NCI-H1105 treated with DMSO at 0.1 percent for 48 hours (cell line): Measurements from ENCODE around the gene KIF21A.
"Not testable (repeated sequence)": the region's sequence is repeated elsewhere in the genome, so short reads cannot be mapped to it uniquely, and the experiment has no call there.

Source experiments
- DNase-seq: peaks from one replicate; lab custom pipeline; 2025; lab: John Stamatoyannopoulos, UW

KIF21A gene

DNA sequence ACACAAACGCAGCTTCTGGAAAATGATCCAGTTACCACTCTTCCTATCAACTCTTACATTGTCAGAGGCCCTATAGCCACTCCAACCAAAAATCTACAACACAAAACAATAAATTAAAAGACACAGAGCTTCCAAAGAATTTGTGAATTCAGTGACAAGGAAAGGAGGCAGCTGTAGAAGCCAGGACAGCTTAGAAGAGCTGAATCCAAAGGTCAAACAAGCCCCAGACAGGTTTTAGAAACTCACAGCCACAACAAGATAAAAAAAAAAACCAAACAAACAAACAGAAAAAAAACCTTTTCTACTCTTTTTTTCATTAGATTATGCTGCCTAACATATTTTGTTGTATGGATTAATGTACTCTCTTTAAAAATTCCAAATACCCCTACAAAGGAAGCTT lies 94.4 kb downstream of the KIF21A start:
- DNase-seq: no peak

DNA sequence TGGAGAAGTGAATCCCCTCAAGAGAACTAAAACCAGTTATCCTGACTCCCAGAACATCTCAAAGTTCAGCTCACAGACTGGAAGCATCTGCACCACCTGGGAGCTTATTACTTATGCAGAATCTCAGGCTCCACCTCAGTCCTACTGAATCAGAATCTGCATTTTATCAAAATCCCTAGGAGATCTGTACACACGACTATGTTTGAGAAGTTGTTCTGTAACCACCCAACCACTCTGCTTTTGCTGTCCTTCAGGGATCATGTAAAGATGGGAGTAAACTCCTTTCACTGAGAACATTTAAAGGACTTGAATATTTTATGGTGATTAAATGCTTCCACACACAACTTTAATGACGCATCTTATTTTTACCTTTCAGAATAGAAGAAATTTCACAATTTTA lies 98.0 kb downstream of the KIF21A start:
- DNase-seq: no peak

DNA sequence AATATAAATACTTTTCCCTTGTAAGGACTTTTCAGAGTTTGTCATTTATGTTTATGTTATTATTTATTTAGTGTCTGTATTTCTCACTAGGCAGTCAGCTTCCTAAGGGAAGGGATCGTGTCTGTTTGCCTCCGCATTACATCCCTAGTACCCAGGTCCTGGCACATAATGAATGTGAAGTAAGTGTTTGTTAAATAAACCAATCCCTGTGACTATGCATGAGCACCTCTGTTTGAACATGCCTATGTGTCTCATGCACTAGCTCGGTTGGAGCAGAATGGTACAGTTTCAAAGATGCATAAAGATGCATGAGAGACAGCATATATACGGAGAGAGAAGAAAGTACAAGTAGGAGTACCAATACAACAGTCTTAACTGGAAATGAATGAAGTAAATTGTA lies 99.3 kb downstream of the KIF21A start:
- DNase-seq: no peak

DNA sequence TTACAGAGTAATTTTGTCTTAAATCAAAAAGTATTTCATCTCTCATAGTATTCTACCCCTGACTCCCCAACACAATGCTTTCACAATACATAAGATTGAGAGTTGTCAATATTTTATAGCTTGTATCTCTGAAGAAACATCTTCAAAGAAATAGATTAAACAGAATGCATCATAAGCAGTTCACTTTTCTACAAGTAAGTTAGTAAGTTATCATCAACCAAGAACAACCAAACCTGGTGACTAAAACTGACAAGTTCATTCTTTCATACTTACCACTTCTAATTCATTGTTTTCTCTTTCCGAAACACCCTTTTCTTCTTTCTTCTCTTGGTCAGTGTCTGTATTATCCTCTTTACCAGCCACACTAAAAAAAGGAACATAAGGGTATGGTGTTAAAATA lies 101.2 kb downstream of the KIF21A start:
- DNase-seq: no peak

DNA sequence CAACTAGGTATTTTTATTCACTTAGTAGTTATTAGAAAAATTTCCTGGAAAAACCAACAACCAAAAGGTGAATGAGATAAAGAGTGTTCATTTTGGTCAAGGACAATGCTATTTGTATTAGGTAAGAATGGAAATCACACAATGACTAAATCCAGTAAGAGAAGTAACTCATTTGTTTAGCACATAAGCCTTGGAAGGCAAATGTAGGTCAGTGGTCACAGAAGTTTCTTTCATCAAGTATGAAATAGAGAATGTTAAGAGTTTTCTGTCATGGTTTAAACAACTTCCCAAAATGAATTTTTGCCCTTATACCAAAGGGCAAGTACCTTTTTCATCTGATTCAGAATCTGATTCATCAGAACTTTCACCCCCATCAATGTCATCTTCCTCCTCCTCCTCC lies 101.7 kb downstream of the KIF21A start:
- peak; percentile 51 for DNase-seq

DNA sequence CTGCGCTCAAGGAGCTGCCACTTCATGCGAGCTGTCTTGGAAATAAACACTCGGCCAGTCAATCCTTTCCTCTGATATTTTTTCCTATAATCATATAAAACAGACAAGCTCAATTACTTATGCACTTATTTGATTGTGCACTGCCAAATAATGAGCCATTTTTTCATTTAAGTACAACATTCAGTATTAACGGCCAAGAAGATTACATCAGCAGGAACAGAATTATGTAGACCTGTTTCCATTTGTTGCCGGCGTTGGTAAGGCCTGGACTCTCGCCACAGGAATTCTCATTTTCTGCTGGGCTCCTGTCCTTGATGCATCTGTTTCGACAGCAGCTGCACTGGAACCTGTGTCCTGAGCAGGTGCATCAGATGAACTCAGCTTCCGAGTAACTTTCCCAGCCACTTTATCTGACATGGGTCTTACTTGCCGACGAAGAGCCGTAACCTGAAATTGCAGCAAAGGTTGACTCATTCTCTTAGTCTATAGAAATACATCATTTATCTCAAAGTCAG lies 110.2 kb downstream of the KIF21A start:
- no peak for DNase-seq

DNA sequence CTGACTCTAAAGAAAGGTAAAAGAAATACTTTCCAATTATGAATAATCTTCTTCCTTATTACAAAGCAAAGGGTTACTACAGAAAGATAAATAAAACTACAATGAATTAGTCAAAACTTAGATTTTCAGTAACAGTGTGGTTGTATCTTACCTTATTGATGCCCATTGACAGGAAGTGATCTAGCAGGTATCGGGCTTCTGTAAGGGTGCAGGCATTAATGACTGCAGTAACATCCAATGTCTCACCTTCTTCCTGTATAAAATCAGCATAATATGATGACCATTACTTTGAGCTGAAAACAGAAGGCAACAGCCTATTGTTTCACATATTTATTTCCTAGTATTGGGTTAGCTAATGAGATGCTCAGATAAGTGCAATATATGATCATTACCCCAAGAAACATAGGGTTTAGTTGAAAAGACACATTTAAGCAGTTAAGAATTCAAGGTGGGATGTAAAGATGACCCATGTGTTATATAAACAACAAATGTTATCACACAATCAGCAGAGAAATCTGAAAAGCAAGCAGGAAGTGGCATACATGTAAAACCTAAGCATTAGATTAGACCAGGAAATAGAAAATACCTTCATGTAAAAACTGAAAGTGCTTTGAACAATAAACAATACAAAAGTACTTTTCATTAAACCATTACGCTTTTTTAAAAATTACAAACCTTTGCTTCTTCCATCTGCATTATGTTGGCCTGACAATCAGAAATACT lies 111.2 kb downstream of the KIF21A start:
- no peak for DNase-seq

DNA sequence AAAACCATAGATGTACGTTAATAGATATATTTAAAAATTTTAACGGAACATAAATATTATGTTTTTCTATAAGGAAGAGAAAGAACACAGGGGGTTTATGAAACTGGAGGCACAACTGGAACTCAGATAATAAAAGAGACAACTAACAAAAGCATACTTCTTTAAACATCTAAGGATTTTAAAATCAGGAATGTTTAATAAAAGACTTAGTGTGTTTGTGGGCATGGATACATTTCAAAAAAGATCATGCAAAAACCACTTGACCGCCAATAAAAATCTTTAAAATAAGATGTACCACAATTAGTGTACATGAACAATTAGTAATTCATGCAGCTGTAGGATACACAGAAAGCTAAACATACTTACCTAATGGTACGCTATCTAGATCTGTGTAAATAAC lies 113.0 kb downstream of the KIF21A start:
- DNase-seq: no peak

DNA sequence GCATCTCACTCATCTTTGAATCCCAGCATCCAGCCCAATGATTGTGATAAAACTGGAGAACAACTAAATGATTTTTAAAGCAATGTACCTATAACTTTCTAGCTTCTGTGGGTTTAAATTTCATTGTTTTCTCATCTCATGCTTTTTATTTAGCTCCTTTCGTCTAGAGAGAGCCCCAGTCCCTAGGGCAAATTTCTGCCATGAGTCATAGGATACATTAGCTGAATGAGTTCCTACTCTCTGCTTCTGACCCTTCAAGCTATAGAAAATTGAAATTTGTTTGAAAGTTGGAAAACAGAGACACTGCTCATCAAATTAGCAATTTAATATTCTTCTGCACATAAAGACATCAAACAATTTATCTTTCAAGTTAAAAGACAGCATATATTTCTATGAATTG lies 113.9 kb downstream of the KIF21A start:
- DNase-seq: no peak

DNA sequence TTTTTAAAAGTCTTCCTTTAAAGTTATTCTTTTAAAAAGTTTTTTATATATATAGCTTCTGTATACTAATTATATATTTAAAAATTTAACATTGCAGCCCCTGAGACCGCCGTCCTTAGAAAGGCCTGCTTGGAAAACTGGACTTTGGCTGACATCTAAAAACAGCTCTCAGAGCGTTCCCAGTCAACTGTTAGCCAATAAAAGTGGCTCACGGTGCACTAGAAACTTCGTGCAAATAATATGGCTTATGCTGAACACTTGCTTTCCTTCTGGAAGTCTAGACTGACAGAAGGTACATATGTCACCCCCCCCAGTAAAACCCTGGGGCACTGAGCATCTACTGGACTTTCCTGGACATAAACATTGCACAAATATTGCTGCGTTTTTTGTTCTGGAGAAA lies 115.0 kb downstream of the KIF21A start:
- no peak for DNase-seq

DNA sequence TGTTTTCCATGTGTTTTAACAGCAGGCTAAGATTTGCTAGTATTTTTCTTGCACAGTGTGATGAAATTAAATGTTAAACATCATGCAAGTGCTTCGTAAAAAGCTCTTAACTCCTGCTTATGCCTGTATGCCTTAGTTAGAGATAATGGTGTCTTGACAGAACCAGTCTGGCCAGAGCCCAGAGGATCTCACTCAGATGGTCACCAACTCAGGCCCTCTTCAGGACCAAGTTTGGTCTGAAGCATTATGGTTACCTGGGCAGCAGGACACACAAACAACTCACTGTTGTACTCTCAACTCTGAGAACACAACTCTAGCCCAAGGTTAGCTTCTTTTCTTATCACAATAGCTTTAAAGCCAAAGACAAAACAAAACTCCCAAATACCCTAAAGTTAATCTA lies 115.4 kb downstream of the KIF21A start:
- no peak for DNase-seq

DNA sequence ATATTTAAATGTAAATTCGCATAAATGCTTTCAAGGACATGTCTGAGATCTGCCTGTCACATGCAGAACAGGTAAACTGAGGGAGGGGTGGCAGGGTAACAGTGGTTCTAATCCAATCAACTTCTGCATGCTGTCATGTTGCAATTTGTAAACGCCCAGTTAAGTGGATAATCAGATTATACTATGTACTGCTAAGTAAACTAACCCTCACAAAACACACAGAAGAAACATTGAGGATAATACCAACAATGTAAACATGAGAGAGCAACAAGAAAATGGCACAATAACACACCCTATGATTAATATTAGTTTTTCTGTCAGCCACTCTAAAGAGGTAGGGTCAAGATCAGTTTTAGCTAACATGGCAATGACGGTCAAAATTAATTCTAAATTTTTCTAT lies 123.7 kb downstream of the KIF21A start:
- DNase-seq: no peak

DNA sequence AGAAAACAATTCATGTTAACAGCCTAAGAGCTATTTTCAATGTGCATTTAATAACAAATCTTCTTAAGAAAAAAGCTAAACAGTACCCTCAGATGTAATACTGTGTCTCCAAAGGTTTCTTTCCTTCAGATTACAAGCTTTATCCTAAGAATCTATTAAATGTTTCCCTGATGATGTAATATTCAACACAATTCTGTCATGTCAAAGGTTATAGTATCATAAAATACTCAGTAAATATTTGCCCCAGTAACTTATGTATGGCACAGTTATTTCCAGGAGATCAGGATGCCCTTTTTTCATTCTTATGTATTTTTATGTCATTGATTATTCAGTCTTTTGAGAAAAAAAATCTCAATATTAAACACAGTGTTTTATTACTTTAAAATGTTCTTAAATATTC lies 128.4 kb downstream of the KIF21A start:
- DNase-seq: no peak

DNA sequence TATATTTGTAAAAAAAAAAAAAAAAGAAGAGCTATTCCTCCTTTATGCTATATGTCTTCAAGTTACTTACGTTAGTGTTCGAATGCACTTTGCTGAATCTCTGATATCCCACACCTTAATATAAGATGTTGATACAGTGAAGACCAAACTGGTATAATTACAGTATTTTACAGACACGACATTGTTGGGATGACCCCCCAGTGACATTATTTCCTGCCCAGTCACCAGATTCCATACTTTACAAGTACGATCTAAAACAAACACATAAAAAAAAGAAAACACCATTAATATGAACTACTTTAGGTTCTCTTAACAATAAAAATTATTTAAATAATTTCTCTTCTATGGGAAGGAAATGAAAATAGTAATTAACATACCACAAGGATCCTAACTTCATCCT lies 133.4 kb downstream of the KIF21A start:
- DNase-seq: no peak

DNA sequence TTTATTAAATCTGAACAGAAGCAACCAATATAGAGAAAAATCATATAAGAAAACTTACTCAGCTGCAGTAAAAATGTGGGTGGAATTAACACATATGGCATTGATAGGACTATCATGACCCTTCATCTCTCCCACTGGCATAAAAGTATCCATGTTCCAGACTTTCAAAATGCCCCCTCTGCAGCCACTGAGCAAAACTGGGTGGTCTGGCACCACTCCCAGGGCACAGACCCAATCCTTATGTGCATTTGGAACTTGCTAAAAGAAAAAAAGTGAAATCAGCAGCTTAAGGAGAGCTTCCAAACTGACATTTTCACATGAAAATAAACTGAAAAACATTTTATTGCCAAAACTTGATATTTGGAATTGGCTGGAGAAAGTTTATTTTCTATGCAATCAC lies 141.5 kb downstream of the KIF21A start:
- DNase-seq: no peak

DNA sequence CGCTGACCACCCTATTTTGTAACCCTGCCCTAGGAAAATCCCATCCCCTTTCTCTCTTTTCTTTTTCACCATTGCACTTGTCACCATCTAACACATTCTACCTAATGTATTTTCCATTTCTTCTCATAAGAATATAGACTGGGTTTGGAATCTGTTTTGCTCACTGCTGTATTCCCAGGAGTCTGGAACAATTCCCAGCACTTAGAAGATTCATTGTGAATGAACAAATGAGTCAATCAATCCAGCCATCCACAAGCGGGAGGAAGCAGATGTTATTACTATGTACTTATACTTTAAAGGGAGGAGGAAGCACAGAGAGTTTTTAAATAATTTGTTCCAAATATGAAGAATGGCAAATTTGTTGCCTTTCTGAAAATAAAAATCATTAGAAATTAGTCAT lies 142.1 kb downstream of the KIF21A start:
- DNase-seq: no peak

DNA sequence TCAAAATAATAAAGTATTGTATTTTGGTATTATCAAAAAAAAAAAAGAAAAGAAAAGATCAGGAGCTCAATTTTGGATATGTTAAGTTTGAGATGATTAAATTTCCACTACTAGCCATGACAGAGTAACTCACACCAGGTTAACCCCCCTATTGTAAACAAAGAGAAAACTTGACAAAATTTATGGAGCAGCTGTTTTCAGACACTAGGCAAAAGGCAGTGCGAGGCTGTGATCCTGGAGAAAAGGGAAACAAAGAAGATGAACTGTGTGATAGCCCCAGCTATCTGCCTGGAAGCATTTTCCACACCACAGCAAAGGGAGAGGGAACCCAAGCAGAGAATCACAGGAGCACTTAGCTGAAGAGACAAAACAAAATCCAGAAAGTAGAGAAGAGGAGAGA lies 145.0 kb downstream of the KIF21A start:
- no peak for DNase-seq

DNA sequence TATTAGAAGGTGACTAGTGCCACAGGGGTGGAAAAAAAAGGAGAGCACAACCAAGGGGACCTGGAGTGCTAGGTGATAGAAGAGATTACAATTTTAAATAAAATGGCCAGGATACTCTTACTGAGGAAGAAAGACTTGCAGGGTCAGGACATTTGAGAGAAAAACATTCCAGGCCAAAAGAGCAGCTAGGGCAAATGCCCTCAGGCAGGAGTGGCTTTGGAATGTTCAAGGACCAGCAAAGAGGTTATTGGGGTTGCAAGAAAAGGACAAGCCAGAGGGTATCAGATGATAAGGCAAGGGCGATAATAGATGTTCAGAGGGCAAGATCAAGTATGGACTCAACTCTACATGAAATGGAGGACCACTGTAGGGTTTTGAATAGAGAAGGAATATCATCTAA lies 146.4 kb downstream of the KIF21A start:
- DNase-seq: no peak

DNA sequence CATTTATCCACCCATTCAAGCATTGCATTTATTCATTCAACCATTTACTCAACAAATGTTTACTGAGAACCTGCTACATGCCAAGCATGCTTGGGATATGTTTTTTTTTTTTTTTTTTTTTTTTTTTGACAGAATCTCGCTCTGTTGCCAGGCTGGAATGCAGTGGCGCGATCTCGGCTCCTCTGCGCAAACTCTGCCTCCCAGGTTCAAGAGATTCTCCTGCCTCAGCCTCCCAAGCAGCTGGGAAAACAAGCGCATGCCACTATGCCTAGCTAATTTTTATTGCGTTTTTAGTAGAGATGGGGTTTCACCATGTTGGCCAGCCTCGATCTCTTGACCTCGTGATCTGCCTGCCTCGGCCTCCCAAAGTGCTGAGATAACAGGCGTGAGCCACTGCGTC lies 147.3 kb downstream of the KIF21A start:
- not testable (repeated sequence) for DNase-seq

DNA sequence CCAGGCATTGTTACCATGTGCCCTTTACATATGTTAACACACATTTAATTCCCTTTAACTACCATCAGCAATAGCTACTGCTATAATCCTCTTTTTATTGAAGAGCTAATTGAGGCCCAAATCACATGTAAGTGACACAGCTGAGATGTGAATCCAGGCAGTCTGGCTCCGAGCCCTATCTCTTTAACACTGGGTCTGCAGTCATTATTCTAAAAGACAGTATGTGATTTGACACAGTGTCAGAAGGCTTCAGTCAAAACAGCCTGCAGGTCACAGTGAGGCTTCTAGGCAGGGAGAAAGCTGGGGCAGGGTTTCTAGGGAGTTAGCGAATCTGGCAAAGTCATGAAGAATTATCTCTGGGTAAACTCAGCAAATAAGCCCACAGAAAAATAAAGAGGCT lies 148.2 kb downstream of the KIF21A start:
- no peak for DNase-seq

DNA sequence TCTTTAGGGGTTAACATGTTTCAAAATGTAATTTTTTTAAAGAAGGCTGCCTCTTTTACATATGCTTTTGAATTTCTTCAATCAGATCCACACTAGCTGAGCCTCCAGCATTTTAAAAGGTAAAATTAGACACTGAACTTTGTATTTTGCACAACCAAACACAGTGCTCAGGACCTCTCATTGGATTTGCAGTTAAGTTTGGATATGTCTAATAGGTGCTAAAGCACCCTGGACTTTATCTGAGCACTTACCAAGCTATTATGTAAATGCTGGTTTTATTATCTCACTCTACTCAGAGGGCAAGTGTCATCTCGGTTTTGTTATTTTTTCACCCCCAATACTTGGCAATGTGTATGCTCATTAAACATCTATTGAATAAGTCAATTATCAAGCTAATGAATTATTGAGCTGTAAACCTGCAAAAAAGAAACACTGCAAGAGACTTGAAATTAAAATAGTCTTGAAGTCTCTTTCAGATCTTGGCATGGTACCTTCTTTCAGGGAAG lies 150.7 kb downstream of the KIF21A start:
- DNase-seq: no peak

DNA sequence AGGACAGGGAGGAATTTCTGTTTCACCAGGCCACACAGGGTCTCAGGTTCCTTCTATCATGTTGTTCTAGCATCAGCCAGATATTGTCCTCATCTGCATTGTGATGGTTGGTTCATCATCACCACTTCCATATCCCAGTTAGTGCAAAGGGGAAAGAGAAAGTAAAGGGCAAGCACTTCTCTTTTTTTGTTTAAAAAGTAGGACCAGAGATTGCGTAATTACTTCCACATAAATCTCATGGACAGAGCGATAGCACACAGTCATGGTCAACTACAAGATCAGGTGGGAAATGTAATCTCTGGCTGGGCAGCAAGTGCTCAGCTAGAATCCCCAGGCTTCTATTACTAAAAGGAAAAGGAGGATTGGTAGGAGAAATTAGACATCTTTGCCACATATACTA lies 155.1 kb downstream of the KIF21A start:
- DNase-seq: no peak

DNA sequence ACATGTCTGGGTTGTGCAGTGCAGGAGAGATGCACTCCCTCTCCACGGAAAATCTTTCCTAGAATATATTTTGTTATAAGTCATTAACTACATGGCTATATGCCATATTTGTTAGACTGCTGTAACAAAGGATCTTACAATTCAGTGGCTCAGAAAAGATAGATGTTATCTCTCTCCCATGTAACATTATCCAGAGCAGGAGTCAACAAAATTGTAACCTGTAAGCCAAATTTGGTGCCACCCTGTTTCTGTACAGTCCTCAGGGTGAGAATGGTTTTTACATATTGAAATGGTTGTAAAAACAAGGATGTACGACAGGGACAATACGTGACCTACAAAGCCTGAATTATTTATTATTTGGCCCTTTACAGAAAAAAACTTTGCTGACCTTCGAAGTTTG lies 155.5 kb downstream of the KIF21A start:
- DNase-seq: peak; percentile 33

DNA sequence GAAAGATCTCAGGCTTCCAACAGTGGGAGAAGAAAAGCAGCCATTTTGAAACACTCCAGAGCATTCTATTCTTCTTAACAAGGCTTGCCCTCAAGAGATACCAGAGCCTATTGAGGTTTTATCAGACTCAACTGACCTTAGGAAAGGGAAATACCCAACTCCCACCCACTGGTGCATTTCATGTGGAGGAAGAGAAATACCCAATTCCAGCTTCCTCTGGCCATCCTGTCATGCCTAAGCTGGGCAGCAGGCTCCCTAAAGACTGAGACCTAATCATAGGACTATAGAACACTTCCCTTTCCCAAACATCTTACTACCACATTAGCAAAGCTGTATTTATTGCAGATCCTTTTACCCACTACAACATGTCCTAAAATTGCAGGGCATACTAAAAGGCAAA lies 164.5 kb downstream of the KIF21A start:
- DNase-seq: no peak
